Heart left ventricle (tissue), 16 donors: ENCODE measurements around the gene SLC12A5. TPM values are rescaled to one million over a fixed set of nuclear protein-coding genes. Genes with fewer than 3 reads are reported as not detected.

Experiments
- ATAC-seq, 4 donors: fragments of 200-7000 bp; cut with Tn5 transposase; one replicate each; pipeline ENCODE4 v1.9.1; 2020 to 2022; ENCODE audit warnings: moderate library complexity in 4 of 4, mild to moderate bottlenecking in 3 of 4, moderate number of reproducible peaks in 1 of 4
- DNase-seq, 5 donors: peaks; one replicate each; pipeline ENCODE4 v3.0.0-alpha.2; 2020
- H3K27ac ChIP-seq, 12 donors: fragments of 200-600 bp; sonication (generic) in 4 of 12; one replicate each; pipeline versions ENCODE4 v1.5.0 to v1.8.0; 2016 to 2022; ENCODE audit warnings: mild to moderate bottlenecking in 2 of 12
- H3K27me3 ChIP-seq, 9 donors: fragments of 200-600 bp; sonication (generic) in 2 of 9; one replicate each; pipeline versions ENCODE4 v1.5.1 to v1.8.0; 2016 to 2022; ENCODE audit warnings: mild to moderate bottlenecking in 3 of 9
- H3K36me3 ChIP-seq, 9 donors: fragments of 200-600 bp; sonication (generic) in 2 of 9; one replicate each; pipeline versions ENCODE4 v1.5.0 to v1.8.0; 2018 to 2022; ENCODE audit warnings: mild to moderate bottlenecking in 2 of 9
- H3K4me1 ChIP-seq, 12 donors: fragments of 200-600 bp; sonication (generic) in 4 of 12; one replicate each; pipeline versions ENCODE4 v1.5.0 to v1.8.0; 2016 to 2022; ENCODE audit warnings: mild to moderate bottlenecking in 3 of 12
- H3K4me3 ChIP-seq, 12 donors: fragments of 200-600 bp; sonication (generic) in 4 of 12; one replicate each; pipeline versions ENCODE4 v1.5.0 to v1.8.0; 2017 to 2022; ENCODE audit warnings: mild to moderate bottlenecking in 9 of 12, moderate library complexity in 4 of 12
- H3K9me3 ChIP-seq, 12 donors: fragments of 200-600 bp; sonication (generic) in 4 of 12; one replicate each; pipeline versions ENCODE4 v1.5.0 to v1.8.0; 2016 to 2022; ENCODE audit warnings: mild to moderate bottlenecking in 1 of 12
- CTCF ChIP-seq, 12 donors: fragments of 200-600 bp; sonication (generic) in 4 of 12; IDR thresholded peaks; one replicate each; pipeline versions ENCODE4 v1.5.0 to v1.8.0; 2018 to 2022; ENCODE audit warnings: antibody characterized with exemption in 12 of 12, mild to moderate bottlenecking in 5 of 12
- POLR2A ChIP-seq, 2 donors: fragments of 450-650 bp; IDR thresholded peaks; one replicate each; pipeline ENCODE4 v1.6.1; 2017; ENCODE audit warnings: antibody characterized with exemption in 2 of 2, mild to moderate bottlenecking in 2 of 2, moderate library complexity in 2 of 2
- WGBS, 4 donors: extraction: QIAGEN DNeasy Blood & Tissue Kit in 2 of 4; methylation state at CpG; one replicate each; pipeline versions ENCODE4 v1.1.5 to v1.1.7; 2013 to 2018; 5-methylcytosine and 5-hydroxymethylcytosine counted together
- intact Hi-C, 10 donors: fragments of 100-400 bp; cut with DNase I; formaldehyde crosslinking; loops; one replicate each; pipeline versions ENCODE4 v1.11.1 to v1.14.2; 2022
- polyA plus RNA-seq, 2 donors: library from polyadenylated mRNA; stranded (reverse); fragments of 200-250 nt; gene quantifications; one replicate each; pipeline ENCODE4 v1.2.3, GENCODE V29; 2013
- total RNA-seq, 9 donors: library from RNA; depleted of rRNA in 2 of 9; stranded (reverse); fragments of >200 nt in 2 of 9; fragmentation: NEBNext Ultra II Directional in 3 of 9; extraction: Animal tissue kit (Norgen Biotek cat#: 25700) in 3 of 9; gene quantifications; one replicate each; pipeline versions ENCODE4 v1.1.0 to v1.2.4, GENCODE V29; 2016 to 2023
- donor health status: ischemic (EF 13 %, LVEDD 7.1; RV severe dilation, severe dysfunction).
- donor health status: healthy with polysubstance abuse.
- donor health status: DM: no; HTN: yes; CAD: no.
- donor health status: DM: no; HTN: no; CAD: no.
- donor health status: ischemic (EF 25% LVEDD 6.9; RV normal size, moderate dysfunction).
- donor health status: ischemic (EF 25% LVEDD 5.7; RV mildly dilated, moderate dysfunction).
- donor health status: healthy.
- donor health status: DM: yes; HTN: yes; CAD: no.
- donor health status: ischemic (EF 35%, LVEDD 5.7; RV mildly dilated, moderate dysfunction).
- donor health status: nonischemic (EF 11% LVEDD 7.7; RV severe dilation, severe dysfunction).
- donor health status: DM: yes; HTN: yes; CAD: no.
- donor health status: PGD.
- donor health status: ischemic (EF 29% LVEDD 5.4; RV normal size, mild dysfunction).
- donor health status: nonischemic (EF 23%, LVEDD 6.1; RV moderate dilation, normal function).

The SLC12A5 gene
- total and polyA plus RNA-seq, 11 donors: 0.73 to 1.7 (median 1.2) TPM; not detected in 8

DNA sequence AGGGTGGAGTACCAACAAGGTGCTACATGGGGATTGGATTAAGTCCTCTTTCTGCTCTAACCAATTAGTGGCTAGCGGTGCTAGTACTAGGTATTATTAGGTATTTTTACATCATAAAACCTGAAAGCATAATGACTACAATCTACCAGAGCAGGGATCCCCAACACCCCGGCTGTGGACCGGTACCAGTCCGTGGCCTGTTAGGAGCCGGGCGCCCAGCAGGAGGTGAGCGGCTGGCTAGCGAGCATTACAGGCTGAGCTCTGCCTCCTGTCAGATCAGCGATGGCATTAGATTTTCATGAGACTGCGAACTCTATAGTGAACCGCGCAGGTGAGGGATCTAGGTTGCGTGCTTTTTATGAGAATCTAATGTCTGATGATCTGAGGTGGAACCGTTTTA, 80.0 kb downstream of the SLC12A5 start:
- no peaks in the 10 kb centered on the region for H3K36me3 ChIP-seq
- TF ChIP-seq POLR2A (IDR thresholded peaks at IDR 0.05) (no peak), CTCF (IDR thresholded peaks at IDR 0.05) (no peak)
- H3K27ac ChIP-seq: peak overlapping the region in 1 of 12 donors; percentile 73
- H3K27me3 ChIP-seq: peaks cover 0 to 42% (median 7%) of the 10 kb centered on the region in 9 donors
- WGBS, 4 donors: 83 to 93% (median 86%) methylated on average over 14 of the region's 14 CpGs
- H3K4me1 ChIP-seq: peaks cover 0 to 33% (median 0%) of the 10 kb centered on the region in 12 donors
- intact Hi-C loops: no loop called here
- no peak for DNase-seq
- no peak overlapping the region for H3K4me3 ChIP-seq
- no peaks in the 10 kb centered on the region for H3K9me3 ChIP-seq
- no peak for ATAC-seq

Other genes with a start within 250 kb of the SLC12A5 start
- gene WFDC3, start 237.3 kb upstream of the SLC12A5 start, total RNA-seq: 1 to 10 TPM in 4 of 9 donors, under 1 TPM in 1, not detected in 4; 0.86 to 2.4 (median 1.4) TPM
- under 1 TPM in 1 of 2 donors, not detected in 1; 0.72 TPM for gene WFDC3, start 237.3 kb upstream of the SLC12A5 start, polyA plus RNA-seq
- 10 to 100 TPM; 10.1 to 24.9 (median 21.3) TPM for gene DNTTIP1, start 237.3 kb upstream of the SLC12A5 start, total RNA-seq
- 10 to 100 TPM; 25.0 to 31.5 TPM for gene DNTTIP1, start 237.3 kb upstream of the SLC12A5 start, polyA plus RNA-seq
- 10 to 100 TPM in 1 of 9 donors, 1 to 10 TPM in 3, under 1 TPM in 1, not detected in 4; 0.32 to 16.9 (median 1.7) TPM for gene UBE2C, start 216.6 kb upstream of the SLC12A5 start, total RNA-seq
- under 1 TPM in 1 of 2 donors, not detected in 1; 0.79 TPM for gene UBE2C, start 216.6 kb upstream of the SLC12A5 start, polyA plus RNA-seq
- gene TNNC2, start 201.9 kb upstream of the SLC12A5 start, total RNA-seq: not detected
- under 1 TPM; 0.14 to 0.30 TPM for gene TNNC2, start 201.9 kb upstream of the SLC12A5 start, polyA plus RNA-seq
- gene SNX21, start 195.4 kb upstream of the SLC12A5 start, total RNA-seq: 10 to 100 TPM; 14.1 to 45.6 (median 21.4) TPM
- 10 to 100 TPM; 13.7 to 18.6 TPM for gene SNX21, start 195.4 kb upstream of the SLC12A5 start, polyA plus RNA-seq
- 10 to 100 TPM; 22.5 to 57.8 (median 31.4) TPM for gene ACOT8, start 171.8 kb upstream of the SLC12A5 start, total RNA-seq
- 10 to 100 TPM; 34.2 to 44.6 TPM for gene ACOT8, start 171.8 kb upstream of the SLC12A5 start, polyA plus RNA-seq
- 1 to 10 TPM; 1.9 to 3.1 (median 2.4) TPM for gene ZSWIM3, start 171.6 kb upstream of the SLC12A5 start, total RNA-seq
- 1 to 10 TPM; 1.3 to 1.6 TPM for gene ZSWIM3, start 171.6 kb upstream of the SLC12A5 start, polyA plus RNA-seq
- gene ZSWIM1, start 148.0 kb upstream of the SLC12A5 start, total RNA-seq: 10 to 100 TPM in 6 of 9 donors, 1 to 10 TPM in 3; 8.2 to 16.3 (median 10.6) TPM
- gene ZSWIM1, start 148.0 kb upstream of the SLC12A5 start, polyA plus RNA-seq: 1 to 10 TPM; 3.9 to 7.2 TPM
- gene SPATA25, start 141.6 kb upstream of the SLC12A5 start, total RNA-seq: 1 to 10 TPM in 7 of 9 donors, not detected in 2; 1.1 to 4.0 (median 1.8) TPM
- gene SPATA25, start 141.6 kb upstream of the SLC12A5 start, polyA plus RNA-seq: 1 to 10 TPM in 1 of 2 donors, under 1 TPM in 1; 0.58 to 2.7 TPM
- 10 to 100 TPM in 5 of 9 donors, 1 to 10 TPM in 4; 3.5 to 14.8 (median 10.8) TPM for gene NEURL2, start 138.0 kb upstream of the SLC12A5 start, total RNA-seq
- gene NEURL2, start 138.0 kb upstream of the SLC12A5 start, polyA plus RNA-seq: 1 to 10 TPM; 3.0 to 8.4 TPM
- 100 to 1,000 TPM in 7 of 9 donors, 10 to 100 TPM in 2; 62.5 to 214 (median 129) TPM for gene CTSA, start 137.9 kb upstream of the SLC12A5 start, total RNA-seq
- gene CTSA, start 137.9 kb upstream of the SLC12A5 start, polyA plus RNA-seq: 10 to 100 TPM; 77.7 to 92.5 TPM
- 100 to 1,000 TPM in 3 of 9 donors, 10 to 100 TPM in 6; 19.8 to 367 (median 81.1) TPM for gene PLTP, start 117.1 kb upstream of the SLC12A5 start, total RNA-seq
- 10 to 100 TPM; 21.5 to 33.2 TPM for gene PLTP, start 117.1 kb upstream of the SLC12A5 start, polyA plus RNA-seq
- 10 to 100 TPM; 22.2 to 40.2 (median 28.2) TPM for gene PCIF1, start 94.5 kb upstream of the SLC12A5 start, total RNA-seq
- gene PCIF1, start 94.5 kb upstream of the SLC12A5 start, polyA plus RNA-seq: 10 to 100 TPM; 17.5 to 31.1 TPM
- gene ZNF335, start 57.0 kb upstream of the SLC12A5 start, total RNA-seq: 10 to 100 TPM in 3 of 9 donors, 1 to 10 TPM in 6; 5.6 to 14.9 (median 8.5) TPM
- gene ZNF335, start 57.0 kb upstream of the SLC12A5 start, polyA plus RNA-seq: 1 to 10 TPM; 7.0 TPM
- 10 to 100 TPM in 1 of 9 donors, 1 to 10 TPM in 5, under 1 TPM in 3; 0.35 to 15.8 (median 1.1) TPM for gene MMP9, start 20.3 kb upstream of the SLC12A5 start, total RNA-seq
- under 1 TPM; 0.19 to 0.49 TPM for gene MMP9, start 20.3 kb upstream of the SLC12A5 start, polyA plus RNA-seq
- 10 to 100 TPM in 7 of 9 donors, 1 to 10 TPM in 2; 9.5 to 17.4 (median 12.5) TPM for gene NCOA5, start 60.7 kb downstream of the SLC12A5 start, total RNA-seq
- gene NCOA5, start 60.7 kb downstream of the SLC12A5 start, polyA plus RNA-seq: 10 to 100 TPM in 1 of 2 donors, 1 to 10 TPM in 1; 5.7 to 11.9 TPM
- gene CD40, start 89.1 kb downstream of the SLC12A5 start, total RNA-seq: 10 to 100 TPM in 2 of 9 donors, 1 to 10 TPM in 7; 3.5 to 38.3 (median 5.7) TPM
- gene CD40, start 89.1 kb downstream of the SLC12A5 start, polyA plus RNA-seq: 1 to 10 TPM; 4.7 to 5.5 TPM